Fibroblast of skin of scalp (primary cell): ENCODE measurements around the gene LNX1.
"Not testable (repeated sequence)": the region's sequence is repeated elsewhere in the genome, so short reads cannot be mapped to it uniquely, and the experiment has no call there.

Experiments used
- DNase-seq: peaks from one replicate; pipeline ENCODE4 v3.0.0-alpha.2; 2013

LNX1 gene

DNA sequence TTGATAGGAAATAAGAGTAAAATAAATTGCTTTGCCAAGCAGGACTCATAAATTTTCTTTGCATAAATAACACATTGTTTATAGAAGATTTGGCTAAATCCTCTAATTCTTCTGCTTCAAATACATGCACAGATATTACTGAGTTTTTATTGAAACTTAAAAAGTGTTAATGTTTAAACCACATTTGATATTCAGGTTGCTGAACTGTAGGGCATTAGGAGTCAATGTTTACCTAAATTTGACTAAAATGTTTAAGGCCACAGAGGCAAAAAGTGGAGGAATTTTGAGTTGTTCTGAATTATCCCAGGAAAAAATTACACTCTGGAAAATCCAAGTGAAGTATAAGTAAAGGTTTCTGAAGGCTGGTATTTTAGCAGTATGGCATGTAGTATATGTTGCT lies 135.1 kb downstream of the LNX1 start:
- DNase-seq = no peak

DNA sequence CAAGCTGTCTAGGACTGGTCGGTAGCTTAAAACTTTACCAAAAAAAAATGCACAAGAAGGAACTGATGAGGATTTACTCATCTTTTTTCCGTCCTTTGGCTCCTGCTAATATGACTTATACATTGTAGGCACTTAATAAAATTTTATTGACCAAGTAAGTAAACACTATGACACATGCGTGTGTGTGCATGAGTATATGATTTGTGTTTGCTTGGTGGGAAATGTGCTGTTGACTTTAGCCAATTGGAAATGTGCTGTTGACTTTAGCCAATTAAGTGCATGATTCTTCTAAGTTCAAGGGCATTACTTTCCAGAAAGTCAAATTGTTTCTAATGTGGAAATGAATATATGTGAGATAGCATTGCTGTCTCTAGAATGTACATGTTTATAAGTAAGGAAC lies 135.5 kb downstream of the LNX1 start:
- no peak for DNase-seq

DNA sequence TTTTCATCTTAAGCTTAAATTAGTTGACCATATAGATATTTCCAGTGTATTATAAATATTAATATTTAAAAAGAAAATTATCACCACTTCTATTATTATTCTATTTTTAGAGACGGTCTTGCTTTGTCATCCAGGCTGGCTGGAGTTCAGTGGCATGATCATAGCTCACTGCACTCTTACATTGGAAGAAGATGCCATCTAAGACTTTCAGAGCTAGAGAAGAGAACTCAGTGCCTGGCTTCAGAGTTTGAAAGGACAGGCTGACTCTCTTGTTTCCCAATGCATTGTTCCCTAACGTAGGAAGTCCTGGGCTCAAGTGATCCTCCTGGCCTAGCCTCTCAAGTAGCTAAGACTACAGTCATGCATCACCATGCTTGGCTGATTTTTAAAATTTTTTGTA lies 137.9 kb downstream of the LNX1 start:
- DNase-seq = no peak

DNA sequence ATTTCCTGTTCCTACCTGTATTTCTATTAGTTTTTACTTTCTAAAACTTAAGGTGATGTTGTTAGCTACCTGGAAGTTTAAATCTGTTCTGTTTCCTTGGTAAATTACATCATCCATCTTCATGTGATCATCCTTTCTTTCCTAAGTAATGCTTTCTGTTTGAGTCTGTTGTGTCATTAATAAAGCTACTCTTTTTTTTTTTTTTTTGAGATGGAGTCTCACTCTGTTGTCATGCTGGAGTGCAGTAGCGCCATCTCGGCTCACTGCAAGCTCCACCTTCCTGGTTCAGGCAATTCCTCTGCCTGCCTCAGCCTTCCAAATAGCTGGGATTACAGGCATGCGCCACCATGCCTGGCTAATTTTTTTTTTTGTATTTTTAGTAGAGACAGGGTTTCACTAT lies 140.5 kb downstream of the LNX1 start:
- DNase-seq = peak; percentile 35

DNA sequence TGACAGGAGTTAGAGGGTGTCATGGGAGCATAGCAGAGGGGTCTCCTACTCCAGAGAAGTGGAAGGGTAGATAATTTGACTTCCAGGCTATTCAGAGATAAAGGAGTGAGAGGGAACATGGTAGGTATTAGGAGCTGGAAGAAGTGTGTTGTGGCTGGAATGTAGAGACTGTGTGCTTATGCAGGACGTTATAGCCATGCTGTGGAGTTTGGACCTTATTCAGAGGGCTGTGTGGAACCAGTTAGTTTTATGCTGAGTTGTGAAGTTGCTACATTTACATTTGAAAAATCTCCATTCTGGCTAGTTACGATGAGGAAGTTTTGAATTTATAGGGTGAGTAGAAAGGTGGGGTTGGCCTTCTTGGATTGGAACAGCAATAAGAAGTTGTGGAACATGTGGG lies 146.3 kb downstream of the LNX1 start:
- no peak for DNase-seq

DNA sequence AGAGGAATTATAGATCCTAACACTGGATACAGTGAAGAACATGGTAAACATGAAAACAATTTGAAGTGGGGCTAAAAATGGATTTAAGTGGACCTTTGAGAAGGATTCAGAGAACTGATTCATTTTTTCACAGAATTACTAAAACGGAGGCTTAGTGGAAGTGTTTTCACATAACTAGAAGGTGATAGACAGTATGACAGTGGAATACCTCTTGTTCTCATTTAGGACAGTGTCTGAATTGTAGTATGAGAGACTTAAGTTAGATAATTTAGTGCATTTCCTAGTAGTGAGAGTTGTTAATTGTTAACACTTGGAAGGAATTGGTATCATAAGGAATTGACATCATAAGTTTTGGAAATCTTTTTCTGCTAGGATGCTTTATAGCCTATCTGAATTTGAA lies 149.7 kb downstream of the LNX1 start:
- no peak for DNase-seq

DNA sequence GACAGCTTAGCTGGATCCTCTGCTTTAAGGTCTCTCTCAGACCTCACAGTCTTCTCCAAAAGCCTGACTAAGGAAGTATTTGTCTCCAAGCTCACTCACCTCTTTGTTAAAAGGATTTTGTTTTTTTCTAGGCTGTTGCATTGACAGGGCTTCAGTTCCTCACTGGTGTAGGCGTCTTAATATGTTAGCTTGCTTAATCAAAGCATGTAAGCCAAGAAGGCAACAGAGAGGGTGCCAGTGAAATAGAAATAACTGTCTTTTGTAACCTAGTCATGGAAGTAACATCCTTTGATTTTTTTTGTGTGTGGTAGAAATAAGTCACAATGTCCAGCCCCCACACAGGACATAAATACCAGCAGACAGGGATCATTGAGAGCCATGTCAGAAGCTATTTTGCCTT lies 155.0 kb downstream of the LNX1 start:
- DNase-seq = no peak

DNA sequence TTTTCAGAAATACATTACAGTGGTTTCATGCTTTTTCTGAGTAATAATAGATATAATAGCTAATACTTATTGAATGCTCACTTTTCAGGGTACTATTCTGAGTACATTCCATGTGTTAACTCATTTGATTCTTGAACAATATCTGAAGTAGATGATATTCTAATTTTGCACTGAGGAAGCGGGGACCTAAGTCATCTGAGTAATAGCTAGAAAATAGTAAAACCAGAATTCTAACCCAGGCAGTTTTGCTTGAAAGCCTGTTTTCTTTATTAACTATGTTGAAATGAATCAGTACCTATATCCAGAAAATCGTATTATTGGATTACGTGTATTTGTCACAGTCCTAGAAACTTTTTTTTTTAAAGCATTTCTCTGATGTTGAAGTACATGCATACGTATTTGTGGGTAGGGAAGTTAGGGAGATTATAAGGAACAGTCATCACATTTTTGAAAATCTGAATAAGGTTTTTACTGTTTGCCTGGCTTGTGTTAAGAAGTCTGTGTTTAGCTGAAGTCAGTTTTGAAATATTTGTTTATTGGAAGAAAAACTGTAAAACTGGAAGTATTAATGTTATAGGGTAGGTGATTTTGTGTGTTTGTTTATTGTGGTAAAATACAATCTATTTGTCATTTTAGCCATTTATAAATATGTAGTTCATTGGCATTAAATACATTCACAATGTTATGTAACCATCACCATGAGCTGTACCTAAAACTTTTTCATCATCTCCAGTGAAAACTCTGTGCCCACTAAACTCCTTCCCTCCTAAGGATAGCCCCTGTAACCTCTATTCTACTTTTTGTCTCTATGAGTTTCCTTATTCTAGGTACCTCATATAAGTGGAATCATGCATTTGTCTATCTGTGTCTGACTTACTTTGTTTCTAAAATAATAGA lies 158.5 kb downstream of the LNX1 start:
- no peak for DNase-seq

DNA sequence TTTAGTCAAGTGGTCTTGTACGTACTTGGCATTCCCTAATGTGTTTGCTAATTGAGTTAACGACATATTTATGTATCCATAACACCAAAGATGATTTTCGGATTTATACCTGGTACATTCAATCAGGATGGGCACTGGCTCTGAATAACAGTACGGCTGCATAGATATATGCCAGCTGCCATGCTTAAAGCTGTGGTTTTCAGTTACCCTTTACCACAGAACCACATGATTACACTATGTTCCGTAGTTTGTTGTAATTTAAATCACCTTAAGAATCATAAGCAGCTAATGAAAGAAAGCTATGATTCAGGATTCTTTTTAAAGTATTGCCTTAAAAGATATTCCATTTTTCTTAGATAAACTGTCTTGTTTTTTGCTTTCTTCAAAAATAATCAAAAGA lies 160.2 kb downstream of the LNX1 start:
- DNase-seq = no peak

DNA sequence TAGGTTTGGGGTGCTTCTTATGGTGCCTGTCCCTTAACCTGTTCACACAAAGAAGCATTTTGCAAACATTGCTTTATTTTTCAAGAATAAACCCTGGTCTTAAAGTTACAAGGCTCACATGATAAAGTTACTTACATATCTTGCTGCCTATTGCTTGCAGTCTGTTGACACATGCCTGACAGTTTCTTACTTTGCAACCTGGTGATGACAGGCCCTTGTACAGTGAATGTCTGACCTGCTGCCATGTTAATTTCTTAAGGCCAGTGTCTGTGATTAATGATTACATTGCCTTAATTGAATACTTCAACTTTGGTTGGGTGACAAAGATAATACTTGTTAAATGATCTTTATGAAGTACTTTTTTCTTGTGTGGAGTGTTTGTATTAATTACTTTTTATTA lies 163.9 kb downstream of the LNX1 start:
- DNase-seq = no peak

DNA sequence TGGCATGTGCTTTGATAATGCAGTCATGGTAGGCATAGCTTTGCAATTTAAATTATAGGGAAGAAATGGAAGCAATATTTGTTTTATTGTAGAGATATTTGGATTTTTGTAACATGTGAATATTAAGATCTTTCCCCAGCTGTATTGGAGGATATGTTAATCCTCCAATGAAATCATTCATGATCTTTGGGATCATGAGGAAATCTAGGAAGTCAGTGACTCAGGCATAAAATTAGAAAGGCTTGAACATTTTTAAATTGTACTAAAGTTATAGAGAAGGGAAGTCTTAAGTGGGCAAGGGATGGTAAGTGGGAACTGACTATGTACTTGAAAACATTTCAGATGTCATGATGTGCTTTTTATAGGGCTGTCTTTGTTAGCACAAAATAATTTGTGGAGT lies 167.0 kb downstream of the LNX1 start:
- no peak for DNase-seq

DNA sequence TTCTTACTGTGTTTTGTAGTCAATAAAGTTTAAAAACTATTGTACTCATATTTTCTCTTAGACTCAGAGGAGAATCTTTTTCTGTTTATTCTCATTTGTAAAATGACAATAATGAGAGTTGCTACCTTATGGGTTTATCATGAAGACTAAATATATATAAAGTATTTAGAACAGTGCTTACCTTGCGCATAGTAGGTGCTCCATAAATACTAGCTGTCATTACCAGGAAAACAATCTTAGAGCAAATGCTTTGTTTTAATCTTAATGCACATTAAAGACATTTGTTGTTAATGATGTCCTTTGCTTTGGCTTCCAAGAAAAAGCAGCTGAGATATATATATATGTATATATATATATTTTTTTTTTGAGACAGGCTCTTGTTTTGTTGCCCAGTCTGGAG lies 168.9 kb downstream of the LNX1 start:
- DNase-seq = no peak

DNA sequence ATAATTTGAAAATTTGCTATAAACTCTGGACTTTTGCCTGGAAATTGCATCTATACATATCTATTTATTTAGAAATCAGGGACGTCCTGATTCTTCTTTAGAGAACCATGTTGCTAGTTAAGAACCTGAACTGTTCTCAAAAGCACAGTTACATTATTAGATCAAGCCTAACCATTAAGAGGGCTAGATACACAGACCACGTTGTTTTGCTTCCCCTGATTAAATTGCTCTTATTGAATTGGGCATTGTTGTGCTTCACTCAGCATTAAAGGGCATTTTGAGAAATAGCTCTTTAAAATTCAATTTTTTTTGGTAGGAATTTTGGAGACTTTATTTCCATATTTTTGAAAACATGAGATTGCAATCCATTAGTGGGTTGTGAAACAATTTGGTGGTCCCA lies 169.5 kb downstream of the LNX1 start:
- no peak for DNase-seq

DNA sequence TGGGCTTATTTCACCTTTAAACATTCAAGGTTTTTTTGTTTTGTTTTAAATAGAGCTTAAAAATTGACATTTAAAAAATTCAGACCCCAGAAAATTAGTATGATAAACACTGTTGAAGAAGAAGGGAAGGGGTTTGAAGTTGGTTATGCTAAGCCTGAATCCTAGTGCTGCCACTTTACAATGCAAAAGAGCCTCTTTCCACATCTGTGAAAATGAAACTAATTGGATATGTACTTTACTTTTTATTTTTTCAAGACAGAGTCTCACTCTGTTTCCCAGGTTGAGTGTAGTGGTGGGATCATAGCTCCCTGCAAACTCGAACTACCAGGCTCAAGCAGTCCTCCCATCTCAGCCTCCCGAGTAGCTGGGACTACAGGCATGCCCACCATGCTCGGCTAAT lies 172.1 kb downstream of the LNX1 start:
- DNase-seq = no peak

DNA sequence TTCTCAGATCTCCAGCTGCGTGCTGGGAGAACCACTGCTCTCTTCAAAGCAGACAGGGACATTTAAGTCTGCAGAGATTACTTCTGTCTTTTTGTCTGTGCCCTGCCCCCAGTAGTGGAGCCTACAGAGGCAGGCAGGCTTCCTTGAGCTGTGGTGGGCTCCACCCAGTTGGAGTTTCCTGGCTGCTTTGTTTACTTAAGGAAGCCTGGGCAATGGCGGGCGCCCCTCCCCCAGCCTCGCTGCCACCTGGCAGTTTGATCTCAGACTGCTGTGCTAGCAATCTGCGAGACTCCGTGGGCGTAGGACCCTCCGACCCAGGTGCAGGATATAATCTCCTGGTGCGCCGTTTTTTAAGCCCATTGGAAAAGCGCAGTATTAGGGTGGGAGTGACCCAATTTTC lies 181.8 kb downstream of the LNX1 start:
- DNase-seq = not testable (repeated sequence)
